ENCODE data around the gene USP14.
A peak's percentile ranks its signal among the peaks of the same experiment; 100 is the strongest.

USP14 gene

GRCh38 chr18:159933-160332 lies 1.6 kb downstream of the USP14 start:
- DNase-seq, result no peak

- no peak for DNase-seq
Observed at GRCh38 chr18:160831-161570, 2.6 kb downstream of the USP14 start.

GRCh38 chr18:172361-172760 lies 14.0 kb downstream of the USP14 start:
- DNase-seq, result no peak

- peak in 1 of 5 donors; percentile 3 for DNase-seq
Observed at GRCh38 chr18:179499-179898, 21.1 kb downstream of the USP14 start.

- no peak for DNase-seq
Observed at GRCh38 chr18:181711-182110, 23.4 kb downstream of the USP14 start.

GRCh38 chr18:183769-184168 lies 25.4 kb downstream of the USP14 start:
- DNase-seq, result no peak

- no peak for DNase-seq
Observed at GRCh38 chr18:189254-189653, 30.9 kb downstream of the USP14 start.

GRCh38 chr18:191725-192124 lies 33.4 kb downstream of the USP14 start:
- DNase-seq, result no peak

GRCh38 chr18:192801-193200 lies 34.4 kb downstream of the USP14 start:
- DNase-seq, result no peak

- DNase-seq, result no peak
Observed at GRCh38 chr18:195651-196050, 37.3 kb downstream of the USP14 start.

- no peak for DNase-seq
Observed at GRCh38 chr18:199214-199613, 40.9 kb downstream of the USP14 start.

- DNase-seq, result no peak
Observed at GRCh38 chr18:199768-200167, 41.4 kb downstream of the USP14 start.

GRCh38 chr18:210075-210474 lies 51.7 kb downstream of the USP14 start:
- no peak for DNase-seq

GRCh38 chr18:210733-211132 lies 52.4 kb downstream of the USP14 start:
- DNase-seq, result no peak

- no peak for DNase-seq
Observed at GRCh38 chr18:211582-211981, 53.2 kb downstream of the USP14 start.

- no peak for DNase-seq
Observed at GRCh38 chr18:212780-213179, 54.4 kb downstream of the USP14 start.

- no peak for DNase-seq
Observed at GRCh38 chr18:213505-213904, 55.1 kb downstream of the USP14 start.

GRCh38 chr18:213966-214365 lies 55.6 kb downstream of the USP14 start:
- DNase-seq, result no peak

- no peak for DNase-seq
Observed at GRCh38 chr18:215448-216010, 57.2 kb downstream of the USP14 start.

GRCh38 chr18:217532-218336 lies 59.4 kb downstream of the USP14 start:
- DNase-seq, result no peak

- no peak for DNase-seq
Observed at GRCh38 chr18:220708-221107, 62.4 kb downstream of the USP14 start.

GRCh38 chr18:225745-226144 lies 67.4 kb downstream of the USP14 start:
- DNase-seq, result no peak

- no peak for DNase-seq
Observed at GRCh38 chr18:227374-227773, 69.0 kb downstream of the USP14 start.

GRCh38 chr18:227902-228301 lies 69.5 kb downstream of the USP14 start:
- no peak for DNase-seq

All from T-helper 1 cell (primary cell).